ENCODE results near the gene RAD51B.

DNA sequence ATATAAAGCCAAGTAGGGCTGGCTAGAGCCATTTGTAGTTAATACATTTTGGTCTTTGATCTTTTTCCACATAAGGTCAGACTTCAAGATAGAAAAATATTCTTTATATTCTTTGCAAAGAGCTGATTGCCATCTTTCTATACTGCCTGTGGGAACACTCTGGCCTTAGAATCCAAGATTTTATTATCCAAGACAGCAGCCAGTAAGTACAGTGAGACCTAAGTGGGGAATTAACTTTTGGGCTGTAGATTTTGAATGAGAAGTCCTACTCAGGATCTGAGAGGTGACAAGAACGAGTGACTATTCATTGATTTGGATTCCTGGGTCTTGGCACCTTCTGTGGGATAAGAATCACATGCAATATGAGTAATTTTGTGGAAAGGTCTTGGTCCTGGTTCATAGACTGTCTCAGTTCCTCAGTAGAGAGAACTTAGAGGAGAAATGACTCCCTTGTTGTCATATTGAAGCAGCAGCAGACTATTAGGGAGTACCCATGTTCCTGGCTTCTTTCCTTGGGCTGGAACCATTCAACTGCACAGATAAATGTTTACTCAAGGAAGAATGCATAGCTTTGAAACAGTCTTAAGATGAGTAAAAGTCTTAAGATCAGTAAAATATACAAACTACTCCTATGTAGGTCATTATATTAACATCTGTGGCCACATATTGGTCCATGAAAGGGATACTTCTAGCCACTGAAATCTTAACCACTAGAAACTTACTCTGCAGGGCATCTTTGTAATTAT, 353.8 kb downstream of the RAD51B start:
- TF ChIP-seq, protein P1, sequence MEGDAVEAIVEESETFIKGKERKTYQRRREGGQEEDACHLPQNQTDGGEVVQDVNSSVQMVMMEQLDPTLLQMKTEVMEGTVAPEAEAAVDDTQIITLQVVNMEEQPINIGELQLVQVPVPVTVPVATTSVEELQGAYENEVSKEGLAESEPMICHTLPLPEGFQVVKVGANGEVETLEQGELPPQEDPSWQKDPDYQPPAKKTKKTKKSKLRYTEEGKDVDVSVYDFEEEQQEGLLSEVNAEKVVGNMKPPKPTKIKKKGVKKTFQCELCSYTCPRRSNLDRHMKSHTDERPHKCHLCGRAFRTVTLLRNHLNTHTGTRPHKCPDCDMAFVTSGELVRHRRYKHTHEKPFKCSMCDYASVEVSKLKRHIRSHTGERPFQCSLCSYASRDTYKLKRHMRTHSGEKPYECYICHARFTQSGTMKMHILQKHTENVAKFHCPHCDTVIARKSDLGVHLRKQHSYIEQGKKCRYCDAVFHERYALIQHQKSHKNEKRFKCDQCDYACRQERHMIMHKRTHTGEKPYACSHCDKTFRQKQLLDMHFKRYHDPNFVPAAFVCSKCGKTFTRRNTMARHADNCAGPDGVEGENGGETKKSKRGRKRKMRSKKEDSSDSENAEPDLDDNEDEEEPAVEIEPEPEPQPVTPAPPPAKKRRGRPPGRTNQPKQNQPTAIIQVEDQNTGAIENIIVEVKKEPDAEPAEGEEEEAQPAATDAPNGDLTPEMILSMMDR (optimal IDR thresholded peaks at IDR 0.05 in 1 of 3, IDR thresholded peaks at IDR 0.05 in 1 of 3, conservative IDR thresholded peaks at IDR 0.05 in 1 of 3; ENCODE audit: extremely low read depth in 1 of 3, insufficient read depth in 2 of 3, low read length in 3 of 3) = no peak
- no peak for TF ChIP-seq EZH2 (IDR thresholded peaks at IDR 0.05; ENCODE audit: low read length)

All from keratinocyte (primary cell).